Stimulated activated CD8-positive, alpha-beta memory T cell treated with anti-CD3 and anti-CD28 coated beads, Interleukin-15, amount 100 ng/mL, for 24 hours (primary cell): Measurements from ENCODE around the gene LHFPL4.

ENCODE experiments used
- DNase-seq: peaks from one replicate; pipeline ENCODE4 v3.0.0-alpha.2; 2020; ENCODE audit warnings: low read depth

The LHFPL4 gene

GRCh38 chr3:9473496-9474065 is 80.0 kb downstream of the LHFPL4 start:
- DNase-seq, result no peak

GRCh38 chr3:9469986-9470385 is 83.6 kb downstream of the LHFPL4 start:
- no peak for DNase-seq

- no peak for DNase-seq
These were observed 85.2 kb downstream of the LHFPL4 start for GRCh38 chr3:9468460-9468859.

GRCh38 chr3:9467451-9467850 is 86.2 kb downstream of the LHFPL4 start:
- DNase-seq, result no peak

GRCh38 chr3:9455596-9456131 is 98.0 kb downstream of the LHFPL4 start:
- DNase-seq, result no peak

GRCh38 chr3:9452417-9452816 is 101.2 kb downstream of the LHFPL4 start:
- no peak for DNase-seq

- no peak for DNase-seq
These were observed 102.6 kb downstream of the LHFPL4 start for GRCh38 chr3:9450991-9451390.

- DNase-seq, result no peak
These were observed 103.5 kb downstream of the LHFPL4 start for GRCh38 chr3:9450126-9450525.

GRCh38 chr3:9448643-9449042 is 105.0 kb downstream of the LHFPL4 start:
- DNase-seq, result no peak
